NCI-H1417 treated with DMSO at 0.1 percent for 48 hours (cell line): Measurements from ENCODE around the gene SLC22A8.
"Not testable (repeated sequence)": the region's sequence is repeated elsewhere in the genome, so short reads cannot be mapped to it uniquely, and the experiment has no call there.

Experiments
- DNase-seq: peaks from one replicate; lab custom pipeline; 2025; lab: John Stamatoyannopoulos, UW

The SLC22A8 gene

GRCh38 chr11:62988276-62988675 lies 27.4 kb downstream of the SLC22A8 start:
- no peak for DNase-seq

DNA sequence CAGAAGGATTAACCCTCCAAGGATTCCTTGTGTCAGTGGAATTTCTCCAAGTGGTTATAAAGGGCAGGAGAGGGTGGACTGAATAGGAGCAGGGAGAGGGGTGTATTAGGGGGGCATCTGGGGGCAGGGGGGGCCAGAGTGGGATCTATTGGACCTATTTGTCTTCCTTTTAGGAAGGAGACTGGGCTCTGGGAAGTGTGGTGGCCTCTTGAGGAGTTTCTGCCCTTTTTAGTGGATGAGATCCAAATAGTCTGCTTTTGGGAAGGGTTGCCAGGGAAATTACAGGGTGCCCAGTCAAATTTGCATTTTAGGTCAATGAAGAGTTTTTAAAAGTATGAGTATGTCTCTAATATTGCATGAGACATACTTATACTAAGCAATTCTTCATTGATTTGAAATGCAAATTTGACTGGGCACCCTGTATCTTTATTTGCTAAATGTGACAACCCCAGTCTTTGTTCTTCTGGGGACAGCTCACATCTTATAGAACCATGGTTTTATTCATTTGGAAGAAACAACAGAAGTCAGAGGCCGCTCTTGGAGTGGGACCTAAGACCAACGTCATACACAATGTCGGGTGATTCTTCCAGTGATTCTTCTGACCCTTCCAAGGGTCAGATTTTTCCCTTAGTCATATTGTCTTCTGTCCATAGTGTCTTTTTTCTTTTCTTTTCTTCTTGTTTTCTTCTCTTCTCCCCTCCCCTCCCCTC lies 30.4 kb downstream of the SLC22A8 start:
- no peak for DNase-seq

- DNase-seq, result no peak
Observed at GRCh38 chr11:62984451-62984991, 31.1 kb downstream of the SLC22A8 start, which contains the start of gene SLC22A6. TSS of gene SLC22A6 (minus strand) at chr11:62984967. CDS start at chr11:62984690, 277 bp downstream.

DNA sequence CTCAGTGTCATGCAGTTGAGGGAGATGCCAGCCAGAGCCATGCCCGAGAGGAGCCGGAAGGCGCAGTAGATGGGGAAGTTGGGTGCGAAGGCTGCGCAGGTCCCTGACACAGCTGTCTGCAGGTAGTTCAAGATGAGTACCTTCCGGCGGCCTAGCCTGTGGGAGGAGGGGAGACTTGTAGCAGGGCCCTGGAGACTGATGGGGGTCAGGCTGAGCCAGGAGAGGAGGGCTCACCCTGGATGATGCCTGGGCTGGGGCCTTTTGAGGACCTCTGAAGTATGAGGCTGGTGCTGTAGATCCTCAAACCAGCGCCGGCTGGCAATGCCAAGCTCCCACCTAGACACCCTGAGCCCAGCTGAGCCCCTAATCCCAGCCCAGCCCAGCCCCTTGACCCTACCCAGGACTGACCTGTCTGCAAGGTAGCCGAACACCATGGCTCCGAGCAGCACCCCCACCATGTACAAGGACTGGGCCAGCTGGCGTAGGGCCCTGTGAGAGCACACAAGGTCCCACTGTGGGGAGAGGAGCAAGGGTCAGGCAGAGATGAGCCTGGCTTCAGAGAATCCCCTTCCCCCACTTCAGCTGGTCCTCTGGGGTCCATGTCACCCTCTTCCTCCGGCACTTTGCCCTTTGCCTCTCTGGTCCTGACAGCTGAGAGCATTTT lies 32.0 kb downstream of the SLC22A8 start:
- DNase-seq, result no peak

GRCh38 chr11:62981743-62982142 lies 33.9 kb downstream of the SLC22A8 start:
- no peak for DNase-seq

- DNase-seq, result no peak
Observed at GRCh38 chr11:62980133-62980760, 35.4 kb downstream of the SLC22A8 start.

GRCh38 chr11:62976109-62976508 lies 39.5 kb downstream of the SLC22A8 start:
- no peak for DNase-seq

GRCh38 chr11:62974848-62975522 lies 40.7 kb downstream of the SLC22A8 start:
- no peak for DNase-seq

DNA sequence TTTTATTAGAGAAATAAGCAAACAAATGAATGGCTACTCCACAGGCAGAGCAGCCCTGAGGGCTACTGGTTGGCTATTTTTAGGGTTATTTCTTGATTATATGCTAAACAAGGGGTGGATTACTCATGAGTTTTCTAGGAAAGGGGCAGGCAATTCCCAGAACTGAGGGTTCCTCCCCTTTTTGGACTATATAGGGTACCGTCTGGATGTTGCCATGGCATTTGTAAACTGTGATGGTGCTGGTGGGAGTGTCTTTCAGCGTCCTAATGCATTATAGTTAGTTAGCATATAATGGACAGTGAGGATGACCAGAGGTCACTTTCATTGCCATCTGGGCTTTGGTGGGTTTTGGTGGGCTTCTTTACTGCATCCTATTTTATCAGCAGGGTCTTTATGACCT lies 50.1 kb downstream of the SLC22A8 start:
- DNase-seq, result no peak

GRCh38 chr11:62962391-62962790 lies 53.2 kb downstream of the SLC22A8 start:
- no peak for DNase-seq

- DNase-seq, result no peak
Observed at GRCh38 chr11:62961017-62961570, 54.5 kb downstream of the SLC22A8 start.

- DNase-seq, result no peak
Observed at GRCh38 chr11:62959422-62959980, 56.1 kb downstream of the SLC22A8 start.

GRCh38 chr11:62958547-62959421 lies 56.9 kb downstream of the SLC22A8 start:
- no peak for DNase-seq

GRCh38 chr11:62957147-62957546 lies 58.5 kb downstream of the SLC22A8 start:
- no peak for DNase-seq

DNA sequence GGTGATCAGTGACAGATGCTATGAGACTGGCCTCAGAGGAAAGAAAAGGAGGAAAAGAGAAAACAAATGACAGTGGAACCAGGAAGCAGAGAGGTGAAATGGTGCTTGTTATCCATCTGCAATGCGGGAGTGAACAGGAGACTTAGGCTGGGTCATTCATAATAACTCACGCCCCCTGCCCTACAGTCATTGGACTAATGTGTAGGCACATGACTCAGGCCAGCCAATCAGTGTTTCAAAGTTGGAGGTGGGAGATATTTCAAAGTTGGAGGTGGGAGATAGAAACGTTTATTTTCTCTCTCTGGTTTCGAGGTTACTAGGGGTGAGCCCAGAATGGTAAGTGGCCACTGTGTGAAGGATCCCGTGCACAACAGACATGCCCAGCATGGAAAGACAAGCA lies 61.2 kb downstream of the SLC22A8 start:
- no peak for DNase-seq

DNA sequence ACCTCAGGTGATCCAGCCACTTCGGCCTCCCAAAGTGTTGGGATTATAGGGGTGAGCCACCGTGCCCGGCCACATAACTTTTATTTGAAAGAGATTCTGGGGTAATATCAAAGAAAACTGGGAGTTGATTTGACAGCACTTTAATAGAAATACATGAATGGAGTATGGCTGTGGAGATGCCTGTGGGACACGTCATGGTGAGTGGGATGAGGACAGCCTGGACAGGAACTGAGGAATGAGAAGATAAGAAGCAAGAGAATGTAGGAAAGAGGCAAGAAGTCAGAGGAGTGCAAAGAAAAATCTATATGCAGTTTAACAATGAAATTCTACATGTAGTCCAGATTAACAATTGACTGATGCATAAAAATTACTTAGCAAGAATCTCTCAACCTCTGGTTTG lies 61.8 kb downstream of the SLC22A8 start:
- DNase-seq, result no peak

- DNase-seq, result no peak
Observed at GRCh38 chr11:62948765-62949320, 66.8 kb downstream of the SLC22A8 start.

DNA sequence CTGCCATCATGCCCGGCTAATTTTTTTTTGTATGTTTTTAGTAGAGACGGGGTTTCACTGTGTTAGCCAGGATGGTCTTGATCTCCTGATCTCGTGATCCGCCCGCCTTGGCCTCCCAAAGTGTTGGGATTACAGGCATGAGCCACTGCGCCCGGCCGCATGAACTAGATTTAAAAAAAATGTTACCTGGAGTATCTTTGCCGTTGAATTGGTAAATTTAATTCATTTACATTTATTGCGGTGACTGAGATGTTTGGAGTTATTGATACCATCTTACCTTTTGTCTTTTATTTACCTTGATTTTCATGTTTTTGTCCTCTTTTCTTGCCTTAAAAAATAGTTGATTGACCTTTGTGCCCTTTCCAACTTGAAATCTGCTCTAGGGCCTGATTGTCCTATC lies 70.1 kb downstream of the SLC22A8 start:
- DNase-seq, result not testable (repeated sequence)
